HEK293T (cell line): Measurements from ENCODE around the gene ZNF597.

Experiments
- ARNT ChIP-seq: fragments of 450-650 bp; IDR thresholded peaks from 2 replicates; pipeline ENCODE4 v1.6.1; 2017; ENCODE audit warnings: mild to moderate bottlenecking
- BHLHE40 ChIP-seq: fragments of 450-650 bp; IDR thresholded peaks from 2 replicates; pipeline ENCODE4 v1.6.1; 2016; ENCODE audit warnings: mild to moderate bottlenecking, moderate library complexity, borderline replicate concordance
- CTBP1 ChIP-seq: fragments of 450-650 bp; IDR thresholded peaks from 2 replicates; pipeline ENCODE4 v1.6.1; 2016; ENCODE audit warnings: borderline replicate concordance
- ELF4 ChIP-seq: fragments of 450-650 bp; IDR thresholded peaks from 2 replicates; pipeline ENCODE4 v1.6.1; 2017; ENCODE audit warnings: antibody characterized with exemption
- FOXA1 ChIP-seq: fragments of 450-650 bp; IDR thresholded peaks from 2 replicates; pipeline ENCODE4 v1.6.1; 2016; ENCODE audit warnings: mild to moderate bottlenecking
- FOXM1 ChIP-seq: fragments of 450-650 bp; IDR thresholded peaks from 2 replicates; pipeline ENCODE4 v1.6.1; 2017; ENCODE audit warnings: mild to moderate bottlenecking, borderline replicate concordance
- L3MBTL2 ChIP-seq: fragments of 450-650 bp; conservative IDR thresholded peaks from 2 replicates; pipeline ENCODE4 v1.6.1; 2016; ENCODE audit warnings: mild to moderate bottlenecking
- NFRKB ChIP-seq: fragments of 450-650 bp; IDR thresholded peaks from 2 replicates; pipeline ENCODE4 v1.6.1; 2016; ENCODE audit warnings: mild to moderate bottlenecking, moderate library complexity
- ZNF384 ChIP-seq: fragments of 450-650 bp; IDR thresholded peaks from 2 replicates; pipeline ENCODE4 v1.6.1; 2016
- TF ChIP-seq, protein P1 (sequence below): fragments of 450-650 bp; IDR thresholded peaks from 2 replicates; pipeline ENCODE4 v1.6.1; 2016

DNA sequence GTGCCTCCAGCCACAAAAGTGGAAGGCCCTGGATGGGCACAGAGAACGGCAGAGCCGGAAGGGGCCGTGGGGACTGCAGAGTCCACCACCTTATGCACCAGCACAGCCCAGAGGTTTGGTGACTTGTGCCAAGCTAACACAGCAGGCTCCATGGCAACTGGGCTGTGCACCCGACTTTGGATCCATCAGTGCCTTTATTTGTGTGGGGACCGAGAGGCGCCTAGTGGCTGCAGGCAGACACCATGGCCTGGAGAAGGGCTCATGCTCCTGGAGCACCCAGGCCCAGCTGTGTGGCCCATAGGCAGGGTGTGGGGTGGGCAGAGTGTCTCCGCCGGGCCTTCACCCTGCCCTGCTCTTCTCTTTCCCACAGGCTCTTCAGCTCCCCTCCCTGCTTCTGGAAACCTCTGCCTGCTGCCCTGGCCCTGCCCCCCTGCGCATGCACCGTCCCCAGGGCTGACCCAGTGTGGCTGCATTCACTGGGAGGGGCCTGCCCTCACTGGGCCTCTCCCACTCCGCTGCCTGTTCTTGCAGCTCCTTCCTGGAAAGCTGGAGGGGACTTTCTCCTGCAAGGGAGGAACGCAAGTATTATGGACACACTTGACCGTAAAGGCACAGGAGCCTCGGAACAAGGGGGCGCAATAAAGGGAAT, 41.9 kb upstream of the ZNF597 start:
- no peak for TF ChIP-seq BHLHE40
- TF ChIP-seq FOXM1, result no peak
- no peak for TF ChIP-seq NFRKB
- TF ChIP-seq ELF4, result no peak
- no peak for TF ChIP-seq L3MBTL2
- TF ChIP-seq, protein P1, sequence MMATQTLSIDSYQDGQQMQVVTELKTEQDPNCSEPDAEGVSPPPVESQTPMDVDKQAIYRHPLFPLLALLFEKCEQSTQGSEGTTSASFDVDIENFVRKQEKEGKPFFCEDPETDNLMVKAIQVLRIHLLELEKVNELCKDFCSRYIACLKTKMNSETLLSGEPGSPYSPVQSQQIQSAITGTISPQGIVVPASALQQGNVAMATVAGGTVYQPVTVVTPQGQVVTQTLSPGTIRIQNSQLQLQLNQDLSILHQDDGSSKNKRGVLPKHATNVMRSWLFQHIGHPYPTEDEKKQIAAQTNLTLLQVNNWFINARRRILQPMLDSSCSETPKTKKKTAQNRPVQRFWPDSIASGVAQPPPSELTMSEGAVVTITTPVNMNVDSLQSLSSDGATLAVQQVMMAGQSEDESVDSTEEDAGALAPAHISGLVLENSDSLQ, result no peak
- no peak for TF ChIP-seq ZNF384
- TF ChIP-seq CTBP1, result no peak
- TF ChIP-seq ARNT, result no peak
- TF ChIP-seq FOXA1, result no peak
